Head of caudate nucleus (tissue), 42 donors: Measurements from ENCODE around the gene CD79A.

Source experiments
- DNase-seq, 42 donors: peaks; one replicate each; pipeline versions ENCODE4 v3.0.0 to v3.0.0-alpha.2; 2020 to 2021; ENCODE audit warnings: mixed read lengths in 7 of 42
- intact Hi-C: fragments of 100-400 bp; cut with DNase I; formaldehyde crosslinking; loops from one replicate; pipeline ENCODE4 v1.15.0; 2022

CD79A gene

GRCh38 chr19:41876847-41877832, at the start of gene CD79A:
Gene CD79A, plus strand, starts transcription at chr19:41877279. Its CDS starts 26 bp downstream, at chr19:41877305.
- DNase-seq, result peak in 1 of 42 donors; percentile 31
- intact Hi-C loops, result loop anchor here (10.0 kb wide), 1 partner anchor 58 kb away; no protein-coding TSS in a partner anchor

GRCh38 chr19:41837981-41838708, 38.9 kb upstream of the CD79A start:
- DNase-seq, result no peak
- intact Hi-C loops, result no loop called here

- no peak for DNase-seq
- intact Hi-C loops, result no loop called here
These were observed 37.9 kb upstream of the CD79A start for GRCh38 chr19:41839211-41839610.

- intact Hi-C loops, result no loop called here
- no peak for DNase-seq
These were observed 33.7 kb upstream of the CD79A start for GRCh38 chr19:41843371-41843770.

GRCh38 chr19:41844601-41845000, 32.5 kb upstream of the CD79A start, which contains the start of gene LYPD4:
Gene LYPD4, minus strand, starts transcription at chr19:41844683. Its CDS starts 5,398 bp downstream, at chr19:41839285.
- intact Hi-C loops, result no loop called here
- DNase-seq, result no peak

- no peak for DNase-seq
- intact Hi-C loops, result no loop called here
These were observed 32.3 kb upstream of the CD79A start, which contains the start of gene DMRTC2 for GRCh38 chr19:41845001-41845050. Gene DMRTC2, plus strand, starts transcription at chr19:41845042. Its CDS starts 2,387 bp downstream, at chr19:41847429.

- intact Hi-C loops, result no loop called here
- DNase-seq, result no peak
These were observed 32.0 kb upstream of the CD79A start for GRCh38 chr19:41845051-41845590.

- no peak for DNase-seq
- intact Hi-C loops, result no loop called here
These were observed 29.6 kb upstream of the CD79A start for GRCh38 chr19:41847351-41848105.

GRCh38 chr19:41848666-41849065, 28.4 kb upstream of the CD79A start:
- DNase-seq, result no peak
- intact Hi-C loops, result no loop called here

GRCh38 chr19:41849067-41849466, 28.0 kb upstream of the CD79A start:
- DNase-seq, result no peak
- intact Hi-C loops, result no loop called here

GRCh38 chr19:41850381-41850780, 26.7 kb upstream of the CD79A start:
- intact Hi-C loops, result no loop called here
- DNase-seq, result no peak

GRCh38 chr19:41851456-41851855, 25.6 kb upstream of the CD79A start:
- intact Hi-C loops, result no loop called here
- DNase-seq, result no peak

GRCh38 chr19:41853344-41853743, 23.7 kb upstream of the CD79A start:
- intact Hi-C loops, result no loop called here

GRCh38 chr19:41853768-41854167, 23.3 kb upstream of the CD79A start:
- DNase-seq, result no peak
- intact Hi-C loops, result no loop called here

More at GRCh38 chr19:41853344-41853743, 23.7 kb upstream of the CD79A start:
- DNase-seq, result no peak

GRCh38 chr19:41859213-41859617, 17.9 kb upstream of the CD79A start:
- intact Hi-C loops, result no loop called here
- DNase-seq, result no peak

- intact Hi-C loops, result loop anchor here (5.0 kb wide), 1 partner anchor 97 kb away; the partner anchor contains the start of gene RABAC1
- DNase-seq, result peak; percentile 97 to 100 (median 99)
These were observed 17.3 kb upstream of the CD79A start, which contains the start of gene RPS19 for GRCh38 chr19:41859618-41860418. Gene RPS19, plus strand, starts transcription at chr19:41860255. Its CDS starts 520 bp downstream, at chr19:41860775.

- peak in 10 of 42 donors; percentile 9 to 50 (median 26) for DNase-seq
- intact Hi-C loops, result loop anchor here (5.0 kb wide), 1 partner anchor 97 kb away; the partner anchor contains the start of gene RABAC1
These were observed 16.5 kb upstream of the CD79A start for GRCh38 chr19:41860419-41861115.
